ENCODE measurements around the gene MNAT1. TPM values are rescaled to one million over a fixed set of nuclear protein-coding genes. Genes with fewer than 3 reads are reported as not detected.
A peak's percentile ranks its signal among the peaks of the same experiment; 100 is the strongest.
"Not testable (repeated sequence)": the region's sequence is repeated elsewhere in the genome, so short reads cannot be mapped to it uniquely, and the experiment has no call there.

MNAT1 gene
- total and polyA plus RNA-seq, 4 donors: 16.7 to 85.5 (median 21.6) TPM

- 1% methylated on average over 63 to 78 of the region's 78 CpGs for WGBS, 2 donors
Observed at GRCh38 chr14:60723116-60723906, 11.2 kb upstream of the MNAT1 start.

GRCh38 chr14:60723907-60724618 lies 10.5 kb upstream of the MNAT1 start, which contains the start of gene SIX4:
TSS of gene SIX4 (minus strand) at chr14:60724351. CDS start at chr14:60724074, 277 bp downstream.
- Histone ChIP-seq H3K4me1 (ENCODE audit: control insufficient read depth in 5 of 5, insufficient read depth in 5 of 5, low read length in 5 of 5) (peaks cover 0 to 10% (median 0%) of the 10 kb centered on the region in 5 donors), H3K9ac (ENCODE audit: insufficient read depth in 1 of 2, low read length in 2 of 2) (peak within 1 kb of the TSS in 1 of 2 donors; percentile 53), H3K27ac (ENCODE audit: low read depth in 1 of 2, low read length in 1 of 2) (peak within 1 kb of the TSS; percentile 43 to 46), H3K36me3 (ENCODE audit: control insufficient read depth in 4 of 4, insufficient read depth in 4 of 4, low read length in 4 of 4) (no peaks in the 10 kb centered on the region), H3K9me3 (ENCODE audit: control insufficient read depth in 4 of 4, insufficient read depth in 3 of 4, low read length in 3 of 4) (peaks cover 0 to 2% (median 0%) of the 10 kb centered on the region in 4 donors), H3K4me3 (peak within 1 kb of the TSS; percentile 49), H3K27me3 (ENCODE audit: control insufficient read depth in 3 of 3, insufficient read depth in 3 of 3, low read length in 2 of 3) (peaks cover 0 to 38% (median 25%) of the 10 kb centered on the region in 3 donors)
- DNase-seq: peak; percentile 68 to 77 (median 76)
- no peak for TF ChIP-seq CTCF (IDR thresholded peaks at IDR 0.05; ENCODE audit: control extremely low read depth, extremely low read depth)
- 5 to 7% methylated on average over 25 to 36 of the region's 36 CpGs for WGBS, 2 donors
- peak; percentile 70 for ATAC-seq (ENCODE audit: insufficient read depth, low FRiP score)

More at GRCh38 chr14:60723116-60723906, 11.2 kb upstream of the MNAT1 start:
- Histone ChIP-seq H3K9me3 (ENCODE audit: control insufficient read depth in 4 of 4, insufficient read depth in 3 of 4, low read length in 3 of 4) (peaks cover 0 to 2% (median 0%) of the 10 kb centered on the region in 4 donors), H3K36me3 (ENCODE audit: control insufficient read depth in 4 of 4, insufficient read depth in 4 of 4, low read length in 4 of 4) (no peaks in the 10 kb centered on the region), H3K27ac (ENCODE audit: low read depth in 1 of 2, low read length in 1 of 2) (peak overlapping the region in 1 of 2 donors; percentile 43), H3K4me1 (ENCODE audit: control insufficient read depth in 5 of 5, insufficient read depth in 5 of 5, low read length in 5 of 5) (peaks cover 0 to 10% (median 0%) of the 10 kb centered on the region in 5 donors), H3K4me3 (peak overlapping the region; percentile 49), H3K27me3 (ENCODE audit: control insufficient read depth in 3 of 3, insufficient read depth in 3 of 3, low read length in 2 of 3) (peaks cover 0 to 35% (median 25%) of the 10 kb centered on the region in 3 donors), H3K9ac (ENCODE audit: insufficient read depth in 1 of 2, low read length in 2 of 2) (peak overlapping the region in 1 of 2 donors; percentile 11)
- ATAC-seq (ENCODE audit: insufficient read depth, low FRiP score): peak; percentile 9
- TF ChIP-seq CTCF (IDR thresholded peaks at IDR 0.05; ENCODE audit: control extremely low read depth, extremely low read depth): no peak
- peak; percentile 57 to 66 (median 61) for DNase-seq

GRCh38 chr14:60731291-60731690 lies 3.3 kb upstream of the MNAT1 start:
- Histone ChIP-seq H3K4me1 (ENCODE audit: control insufficient read depth in 5 of 5, insufficient read depth in 5 of 5, low read length in 5 of 5) (peaks cover 0 to 15% (median 4%) of the 10 kb centered on the region in 5 donors), H3K27me3 (ENCODE audit: control insufficient read depth in 3 of 3, insufficient read depth in 3 of 3, low read length in 2 of 3) (peaks cover 0 to 11% (median 4%) of the 10 kb centered on the region in 3 donors)
- not testable (repeated sequence) for H3K9ac ChIP-seq (ENCODE audit: insufficient read depth in 1 of 2, low read length in 2 of 2); DNase-seq; H3K9me3 ChIP-seq (ENCODE audit: control insufficient read depth in 4 of 4, insufficient read depth in 3 of 4, low read length in 3 of 4); H3K27ac ChIP-seq (ENCODE audit: low read depth in 1 of 2, low read length in 1 of 2); H3K36me3 ChIP-seq (ENCODE audit: control insufficient read depth in 4 of 4, insufficient read depth in 4 of 4, low read length in 4 of 4); H3K4me3 ChIP-seq; ATAC-seq (ENCODE audit: insufficient read depth, low FRiP score)
- 94% methylated on average over 5 of the region's 5 CpGs for WGBS, 2 donors

Data from lung (tissue), 12 donors.